ENCODE results near the gene CCDC116.
"Not testable (repeated sequence)": the region's sequence is repeated elsewhere in the genome, so short reads cannot be mapped to it uniquely, and the experiment has no call there.

Gene CCDC116

GRCh38 chr22:21652010-21652546 is 19.5 kb downstream of the CCDC116 start:
- peak; percentile 78 for DNase-seq (ENCODE audit: low read depth)

- no peak for DNase-seq (ENCODE audit: low read depth)
Observed at GRCh38 chr22:21652547-21653545, 20.3 kb downstream of the CCDC116 start.

- DNase-seq (ENCODE audit: low read depth) = no peak
Observed at GRCh38 chr22:21657020-21657359, 24.4 kb downstream of the CCDC116 start.

- peak; percentile 75 for DNase-seq (ENCODE audit: low read depth)
Observed at GRCh38 chr22:21657360-21658032, 24.9 kb downstream of the CCDC116 start.

GRCh38 chr22:21659864-21660525 is 27.4 kb downstream of the CCDC116 start:
- no peak for DNase-seq (ENCODE audit: low read depth)

- DNase-seq (ENCODE audit: low read depth) = no peak
Observed at GRCh38 chr22:21660904-21661303, 28.3 kb downstream of the CCDC116 start.

GRCh38 chr22:21661991-21662390 is 29.4 kb downstream of the CCDC116 start:
- no peak for DNase-seq (ENCODE audit: low read depth)

- no peak for DNase-seq (ENCODE audit: low read depth)
Observed at GRCh38 chr22:21663738-21664137, 31.2 kb downstream of the CCDC116 start.

GRCh38 chr22:21665047-21665851 is 32.7 kb downstream of the CCDC116 start:
- DNase-seq (ENCODE audit: low read depth) = no peak

GRCh38 chr22:21666786-21667185 is 34.2 kb downstream of the CCDC116 start:
- no peak for DNase-seq (ENCODE audit: low read depth)

GRCh38 chr22:21669026-21669425 is 36.5 kb downstream of the CCDC116 start:
- DNase-seq (ENCODE audit: low read depth) = no peak

- DNase-seq (ENCODE audit: low read depth) = no peak
Observed at GRCh38 chr22:21672107-21672629, 39.6 kb downstream of the CCDC116 start.

GRCh38 chr22:21673534-21674321 is 41.2 kb downstream of the CCDC116 start:
- no peak for DNase-seq (ENCODE audit: low read depth)

- no peak for DNase-seq (ENCODE audit: low read depth)
Observed at GRCh38 chr22:21674638-21675245, 42.2 kb downstream of the CCDC116 start.

GRCh38 chr22:21677606-21678443 is 45.3 kb downstream of the CCDC116 start:
- no peak for DNase-seq (ENCODE audit: low read depth)

- not testable (repeated sequence) for DNase-seq (ENCODE audit: low read depth)
Observed at GRCh38 chr22:21678842-21679241, 46.3 kb downstream of the CCDC116 start.

- DNase-seq (ENCODE audit: low read depth) = no peak
Observed at GRCh38 chr22:21679383-21679782, 46.8 kb downstream of the CCDC116 start.

- DNase-seq (ENCODE audit: low read depth) = no peak
Observed at GRCh38 chr22:21680830-21681565, 48.4 kb downstream of the CCDC116 start.
